COLO668 (cell line): ENCODE measurements around the gene MAGEA10.
"Not testable (repeated sequence)": the region's sequence is repeated elsewhere in the genome, so short reads cannot be mapped to it uniquely, and the experiment has no call there.

ENCODE experiments used
- DNase-seq: peaks from one replicate; lab custom pipeline; 2025; ENCODE audit not compliant: unreplicated experiment; lab: John Stamatoyannopoulos, UW

The MAGEA10 gene

GRCh38 chrX:152138388-152138784 lies at the start of gene MAGEA10:
MAGEA10 (minus strand) TSS chrX:152138577; CDS start chrX:152135620, 2,957 bp downstream.
- DNase-seq = no peak

GRCh38 chrX:152177497-152178269 lies 39.3 kb upstream of the MAGEA10 start:
- DNase-seq = no peak

GRCh38 chrX:152177052-152177451 lies 38.7 kb upstream of the MAGEA10 start:
- DNase-seq = no peak

- DNase-seq = not testable (repeated sequence)
These were observed 37.5 kb upstream of the MAGEA10 start for GRCh38 chrX:152175892-152176291.

- DNase-seq = not testable (repeated sequence)
These were observed 35.5 kb upstream of the MAGEA10 start for GRCh38 chrX:152173923-152174322.

GRCh38 chrX:152170621-152171020 lies 32.2 kb upstream of the MAGEA10 start:
- DNase-seq = no peak

GRCh38 chrX:152165033-152165743 lies 26.8 kb upstream of the MAGEA10 start:
- no peak for DNase-seq

- no peak for DNase-seq
These were observed 18.7 kb upstream of the MAGEA10 start for GRCh38 chrX:152157042-152157441.

- DNase-seq = no peak
These were observed 17.5 kb upstream of the MAGEA10 start for GRCh38 chrX:152155766-152156310.

GRCh38 chrX:152154050-152154449 lies 15.7 kb upstream of the MAGEA10 start:
- DNase-seq = no peak

GRCh38 chrX:152151256-152151655 lies 12.9 kb upstream of the MAGEA10 start:
- DNase-seq = no peak

GRCh38 chrX:152149648-152150047 lies 11.3 kb upstream of the MAGEA10 start:
- DNase-seq = no peak

GRCh38 chrX:152139589-152139988 lies 1.2 kb upstream of the MAGEA10 start:
- no peak for DNase-seq

- DNase-seq = no peak
These were observed 498 bp downstream of the MAGEA10 start for GRCh38 chrX:152137771-152138387.

GRCh38 chrX:152136312-152136711 lies 2.1 kb downstream of the MAGEA10 start:
- no peak for DNase-seq

- no peak for DNase-seq
These were observed 6.9 kb downstream of the MAGEA10 start for GRCh38 chrX:152131525-152131924.

- DNase-seq = not testable (repeated sequence)
These were observed 9.1 kb downstream of the MAGEA10 start for GRCh38 chrX:152129069-152129844.

- DNase-seq = no peak
These were observed 21.1 kb downstream of the MAGEA10 start for GRCh38 chrX:152117305-152117704.

GRCh38 chrX:152108527-152108926 lies 29.9 kb downstream of the MAGEA10 start:
- DNase-seq = no peak

GRCh38 chrX:152103866-152104265 lies 34.5 kb downstream of the MAGEA10 start:
- DNase-seq = no peak

- DNase-seq = no peak
These were observed 52.2 kb downstream of the MAGEA10 start for GRCh38 chrX:152086141-152086540.
